ENCODE results near the gene CDX1. TPM values are rescaled to one million over a fixed set of nuclear protein-coding genes. Genes with fewer than 3 reads are reported as not detected.

CDX1 gene
- total RNA-seq, 1 experiment from 2014 or later, result 0.22 TPM

GRCh38 chr5:150156540-150156939 lies 10.0 kb upstream of the CDX1 start:
- Histone ChIP-seq H3K4me1 (ENCODE audit: insufficient read depth, low read length) (peaks cover 4% of the 10 kb centered on the region), H2BK12ac (ENCODE audit: insufficient read length, low read depth, low read length) (no peak overlapping the region), H2BK15ac (ENCODE audit: low read depth, low read length) (no peak overlapping the region), H2AK5ac (ENCODE audit: insufficient read length, low read length) (no peak overlapping the region), H3K23me2 (ENCODE audit: insufficient read length, low read depth, low read length, poor library complexity, severe bottlenecking) (peaks cover 5% of the 10 kb centered on the region), H3K18ac (ENCODE audit: insufficient read length, low read depth, low read length) (no peak overlapping the region), H3K79me1 (ENCODE audit: insufficient read depth, low read depth, low read length, poor library complexity, severe bottlenecking) (no peaks in the 10 kb centered on the region), H3K79me2 (ENCODE audit: insufficient read depth, low read length) (no peaks in the 10 kb centered on the region), H3K14ac (ENCODE audit: insufficient read depth, low read length) (no peak overlapping the region), H2BK120ac (ENCODE audit: low read depth, low read length, poor library complexity, severe bottlenecking) (no peak overlapping the region), H3K56ac (ENCODE audit: insufficient read length, low read depth, low read length) (no peak overlapping the region), H2BK5ac (ENCODE audit: insufficient read length, low read length) (no peak overlapping the region), H3K4ac (ENCODE audit: low read depth, low read length) (no peak overlapping the region), H4K20me1 (ENCODE audit: control insufficient read depth, insufficient read depth, insufficient read length) (no peaks in the 10 kb centered on the region), H3K4me2 (ENCODE audit: insufficient read depth, insufficient read length, low read length) (no peak overlapping the region), H3K27ac (ENCODE audit: insufficient read length, low read depth, low read length) (no peak overlapping the region), H2BK20ac (ENCODE audit: low read depth, low read length, poor library complexity, severe bottlenecking) (no peak overlapping the region), H4K5ac (ENCODE audit: insufficient read length, low read depth, low read length) (no peak overlapping the region), H3K23ac (ENCODE audit: insufficient read length, low read depth, low read length) (no peak overlapping the region), H3K9ac (ENCODE audit: extremely low read depth, insufficient read length, low read length) (no peak overlapping the region), H3K9me3 (ENCODE audit: control insufficient read depth, low read depth, low read length) (no peaks in the 10 kb centered on the region), H4K8ac (replicated peaks; ENCODE audit: insufficient read length, low read depth, low read length) (no peak overlapping the region), H3K27me3 (ENCODE audit: insufficient read depth, low read length) (no peaks in the 10 kb centered on the region; the same call in 1 of the 2 replicates), H3T11ph (ENCODE audit: low read length) (no peak overlapping the region), H4K91ac (ENCODE audit: insufficient read length, low read depth, low read length) (no peak overlapping the region), H2AFZ (ENCODE audit: low read length) (no peak overlapping the region)
- Mint-ChIP-seq H3K36me3 (ENCODE audit: insufficient read depth in 1 of 3, low read depth in 3 of 3) (no peaks in the 10 kb centered on the region; a peak in 1 of 7 replicates), H3K9me3 (no peaks in the 10 kb centered on the region), H3K27me3 (ENCODE audit: low read depth) (peaks cover 34% of the 10 kb centered on the region), H3K4me3 (no peak overlapping the region; a peak in 1 of 5 replicates), H3K27ac (no peak overlapping the region), H3K4me1 (peaks cover 26 to 42% of the 10 kb centered on the region in 2 experiments)
- DNase-seq, result no peak
- no peak for TF ChIP-seq CTCF (conservative IDR thresholded peaks at IDR 0.05)
- WGBS (ENCODE audit: extremely low coverage, insufficient read length, low lambda C conversion rate), result no CpG with 5 or more reads among the region's 4 CpGs

Data from H9 (cell line).